Keratinocyte (primary cell): Measurements from ENCODE around the gene RWDD1. TPM values are rescaled to one million over a fixed set of nuclear protein-coding genes. Genes with fewer than 3 reads are reported as not detected.

ENCODE experiments used
- DNase-seq: peaks from one replicate; pipeline ENCODE4 v3.0.0-alpha.2; 2011; ENCODE audit warnings: low read depth, missing footprints, low spot score
- FAIRE-seq: peaks from 2 replicates; lab custom pipeline; 2011; peaks lifted over from hg19 to GRCh38; lab: Jason Lieb, UNC
- H2AFZ ChIP-seq: 2 replicates; pipeline ENCODE4 v1.6.0; 2012; ENCODE audit warnings: low read length, control low read depth, inconsistent platforms; ENCODE audit not compliant: control insufficient read depth
- H3K27ac ChIP-seq: 2 replicates; pipeline ENCODE4 v1.5.1; 2011; ENCODE audit warnings: low read length; ENCODE audit not compliant: control insufficient read depth, insufficient read depth
- H3K27me3 ChIP-seq: 3 replicates; pipeline ENCODE4 v1.6.0; 2011; ENCODE audit warnings: low read length; ENCODE audit not compliant: control insufficient read depth, insufficient read depth; ENCODE audit errors: extremely low read depth
- H3K36me3 ChIP-seq, 2 experiments: 2 replicates in 1 of 2; 3 replicates in 1 of 2; pipeline ENCODE4 v1.5.1; 2011; ENCODE audit warnings: low read length in 2 of 2, mild to moderate bottlenecking in 1 of 2; ENCODE audit not compliant: control insufficient read depth in 2 of 2, insufficient read depth in 2 of 2; ENCODE audit errors: extremely low read depth in 1 of 2
- H3K4me1 ChIP-seq: 3 replicates; pipeline ENCODE4 v1.5.1; 2011; ENCODE audit warnings: low read length; ENCODE audit not compliant: control insufficient read depth, insufficient read depth; ENCODE audit errors: extremely low read depth
- H3K4me2 ChIP-seq: 3 replicates; pipeline ENCODE4 v1.6.0; 2011; ENCODE audit warnings: low read depth, low read length; ENCODE audit not compliant: control insufficient read depth, insufficient read depth; ENCODE audit errors: extremely low read depth
- H3K4me3 ChIP-seq, 3 experiments: fragments of 200-600 bp in 1 of 3; sonication (generic) in 1 of 3; 2 replicates in 2 of 3; 3 replicates in 1 of 3; pipeline ENCODE4 v1.5.1; 2011 to 2016; ENCODE audit warnings: low read length in 3 of 3, mild to moderate bottlenecking in 3 of 3, control low read depth in 2 of 3, inconsistent platforms in 1 of 3, low read depth in 1 of 3, mixed read lengths in 1 of 3, mixed run types in 1 of 3, moderate library complexity in 1 of 3; ENCODE audit not compliant: control insufficient read depth in 2 of 3, insufficient read depth in 2 of 3; ENCODE audit errors: extremely low read depth in 1 of 3
- H3K79me2 ChIP-seq: 2 replicates; pipeline ENCODE4 v1.6.0; 2012; ENCODE audit warnings: low read length; ENCODE audit not compliant: control insufficient read depth, insufficient read depth
- H3K9ac ChIP-seq: 3 replicates; pipeline ENCODE4 v1.6.0; 2011; ENCODE audit warnings: low read length; ENCODE audit not compliant: control insufficient read depth, insufficient read depth; ENCODE audit errors: extremely low read depth
- H3K9me1 ChIP-seq: 3 replicates; pipeline ENCODE4 v1.6.0; 2011; ENCODE audit warnings: low read length; ENCODE audit not compliant: control insufficient read depth, insufficient read depth; ENCODE audit errors: extremely low read depth
- H3K9me3 ChIP-seq: 2 replicates; pipeline ENCODE4 v1.5.1; 2012; ENCODE audit warnings: low read depth, low read length; ENCODE audit not compliant: control insufficient read depth
- H4K20me1 ChIP-seq: 3 replicates; pipeline ENCODE4 v1.6.0; 2011; ENCODE audit warnings: low read length; ENCODE audit not compliant: control insufficient read depth, insufficient read depth; ENCODE audit errors: extremely low read depth
- EZH2 ChIP-seq: IDR thresholded peaks from one replicate; pipeline ENCODE4 v1.6.1; 2012; ENCODE audit warnings: inconsistent platforms, mild to moderate bottlenecking, low read length, moderate library complexity
- dilution Hi-C: fragments of 300-500 bp; cut with MboI; formaldehyde crosslinking; loops from one replicate; pipeline ENCODE4 v1.7.0; 2020; ENCODE audit warnings: low sequenced_read_pairs; ENCODE audit not compliant: extremely low pct_ligation_motif_present
- polyA plus RNA-seq, 5 experiments: library from polyadenylated mRNA; depleted of rRNA in 3 of 5; stranded (reverse) in 3 of 5; stranded (forward) in 1 of 5; unstranded in 1 of 5; fragments of >200 nt; gene quantifications; 1 replicate in 1 of 5; 2 replicates in 3 of 5; 3 replicates in 1 of 5; pipeline versions ENCODE4 v1.2.1 to v1.2.3, GENCODE V29; 2011 to 2012; ENCODE audit warnings: missing spikeins in 2 of 5, low read depth in 1 of 5, low replicate concordance in 1 of 5
- TF ChIP-seq, protein P1 (sequence below), 3 experiments: IDR thresholded peaks in 1 of 3; conservative IDR thresholded peaks in 1 of 3; optimal IDR thresholded peaks in 1 of 3; 2 replicates in 2 of 3; 3 replicates in 1 of 3; pipeline versions ENCODE3 to v1.5.1; 2011; ENCODE audit warnings: low read length in 3 of 3, mild to moderate bottlenecking in 3 of 3, moderate library complexity in 2 of 3, control low read depth in 1 of 3, inconsistent platforms in 1 of 3; ENCODE audit not compliant: insufficient read depth in 2 of 3; ENCODE audit errors: extremely low read depth in 1 of 3

The RWDD1 gene
- polyA plus RNA-seq, 1 donor (not counting 4 experiments of a cell fraction or from before 2014, with no cell fraction given): 61.7 TPM

GRCh38 chr6:116543149-116543548, 28.2 kb upstream of the RWDD1 start:
- Histone ChIP-seq H3K4me2 (peak overlapping the region; percentile 34), H3K9ac (no peak overlapping the region), H3K79me2 (no peaks in the 10 kb centered on the region), H3K9me1 (no peaks in the 10 kb centered on the region), H3K4me1 (peaks cover 22% of the 10 kb centered on the region), H3K27me3 (no peaks in the 10 kb centered on the region), H2AFZ (peak overlapping the region; percentile 55), H3K36me3 (no peaks in the 10 kb centered on the region), H3K4me3 (peak overlapping the region in 1 of 3 experiments; percentile 6), H4K20me1 (no peaks in the 10 kb centered on the region), H3K9me3 (no peaks in the 10 kb centered on the region), H3K27ac (no peak overlapping the region)
- TF ChIP-seq EZH2: no peak
- TF ChIP-seq, protein P1, sequence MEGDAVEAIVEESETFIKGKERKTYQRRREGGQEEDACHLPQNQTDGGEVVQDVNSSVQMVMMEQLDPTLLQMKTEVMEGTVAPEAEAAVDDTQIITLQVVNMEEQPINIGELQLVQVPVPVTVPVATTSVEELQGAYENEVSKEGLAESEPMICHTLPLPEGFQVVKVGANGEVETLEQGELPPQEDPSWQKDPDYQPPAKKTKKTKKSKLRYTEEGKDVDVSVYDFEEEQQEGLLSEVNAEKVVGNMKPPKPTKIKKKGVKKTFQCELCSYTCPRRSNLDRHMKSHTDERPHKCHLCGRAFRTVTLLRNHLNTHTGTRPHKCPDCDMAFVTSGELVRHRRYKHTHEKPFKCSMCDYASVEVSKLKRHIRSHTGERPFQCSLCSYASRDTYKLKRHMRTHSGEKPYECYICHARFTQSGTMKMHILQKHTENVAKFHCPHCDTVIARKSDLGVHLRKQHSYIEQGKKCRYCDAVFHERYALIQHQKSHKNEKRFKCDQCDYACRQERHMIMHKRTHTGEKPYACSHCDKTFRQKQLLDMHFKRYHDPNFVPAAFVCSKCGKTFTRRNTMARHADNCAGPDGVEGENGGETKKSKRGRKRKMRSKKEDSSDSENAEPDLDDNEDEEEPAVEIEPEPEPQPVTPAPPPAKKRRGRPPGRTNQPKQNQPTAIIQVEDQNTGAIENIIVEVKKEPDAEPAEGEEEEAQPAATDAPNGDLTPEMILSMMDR (optimal IDR thresholded peaks at IDR 0.05 in 1 of 3, IDR thresholded peaks at IDR 0.05 in 1 of 3, conservative IDR thresholded peaks at IDR 0.05 in 1 of 3; ENCODE audit: extremely low read depth in 1 of 3, insufficient read depth in 2 of 3, low read length in 3 of 3): no peak
- dilution Hi-C loops: no loop called here
- no peak for DNase-seq
- FAIRE-seq: peak; percentile 56

GRCh38 chr6:116545651-116546050, 25.7 kb upstream of the RWDD1 start, which contains the start of gene TRAPPC3L:
TSS of gene TRAPPC3L (minus strand) at chr6:116545684. CDS start at chr6:116545514, 170 bp downstream.
- dilution Hi-C loops: no loop called here
- Histone ChIP-seq H3K4me2 (peak within 1 kb of the TSS; percentile 5), H3K27me3 (no peaks in the 10 kb centered on the region), H3K9me1 (no peaks in the 10 kb centered on the region), H4K20me1 (no peaks in the 10 kb centered on the region), H3K27ac (no peak within 1 kb of the TSS), H3K9me3 (no peaks in the 10 kb centered on the region), H2AFZ (peak within 1 kb of the TSS; percentile 14), H3K4me3 (no peak within 1 kb of the TSS), H3K4me1 (peaks cover 22% of the 10 kb centered on the region), H3K36me3 (no peaks in the 10 kb centered on the region), H3K79me2 (no peaks in the 10 kb centered on the region), H3K9ac (no peak within 1 kb of the TSS)
- TF ChIP-seq EZH2: no peak
- TF ChIP-seq, protein P1 (optimal IDR thresholded peaks at IDR 0.05 in 1 of 3, IDR thresholded peaks at IDR 0.05 in 1 of 3, conservative IDR thresholded peaks at IDR 0.05 in 1 of 3; ENCODE audit: extremely low read depth in 1 of 3, insufficient read depth in 2 of 3, low read length in 3 of 3): no peak
- peak; percentile 29 for FAIRE-seq
- DNase-seq: no peak
